IPS-15b (cell line): Measurements from ENCODE around the gene PAFAH2.

Experiments
- H3K27me3 ChIP-seq: one replicate; pipeline ENCODE4 v1.6.1; 2013; ENCODE audit warnings: low read length; ENCODE audit not compliant: control insufficient read depth, insufficient read depth
- H3K36me3 ChIP-seq: one replicate; pipeline ENCODE4 v1.6.1; 2013; ENCODE audit warnings: low read length; ENCODE audit not compliant: control insufficient read depth, insufficient read depth
- H3K4me1 ChIP-seq: one replicate; pipeline ENCODE4 v1.6.1; 2013; ENCODE audit warnings: mild to moderate bottlenecking, low read length; ENCODE audit not compliant: control insufficient read depth, insufficient read depth
- H3K4me3 ChIP-seq: one replicate; pipeline ENCODE4 v1.5.1; 2013; ENCODE audit warnings: low read depth, low read length
- H3K9ac ChIP-seq: one replicate; pipeline ENCODE4 v1.6.1; 2013; ENCODE audit warnings: low read depth, mild to moderate bottlenecking, low read length
- H3K9me3 ChIP-seq: one replicate; pipeline ENCODE4 v1.6.1; 2013; ENCODE audit warnings: mild to moderate bottlenecking, low read length; ENCODE audit not compliant: control insufficient read depth, insufficient read depth

Gene PAFAH2

GRCh38 chr1:26028490-26028980 lies 30.7 kb upstream of the PAFAH2 start:
- peaks cover 6% of the 10 kb centered on the region for H3K27me3 ChIP-seq
- H3K9ac ChIP-seq: no peak overlapping the region
- no peak overlapping the region for H3K4me3 ChIP-seq
- no peaks in the 10 kb centered on the region for H3K4me1 ChIP-seq
- H3K36me3 ChIP-seq: no peaks in the 10 kb centered on the region
- no peaks in the 10 kb centered on the region for H3K9me3 ChIP-seq

GRCh38 chr1:26027716-26028489 lies 30.0 kb upstream of the PAFAH2 start:
- Histone ChIP-seq H3K4me3 (no peak overlapping the region), H3K9me3 (no peaks in the 10 kb centered on the region), H3K27me3 (peaks cover 4% of the 10 kb centered on the region), H3K36me3 (no peaks in the 10 kb centered on the region), H3K9ac (no peak overlapping the region), H3K4me1 (no peaks in the 10 kb centered on the region)

GRCh38 chr1:26025517-26025916 lies 27.7 kb upstream of the PAFAH2 start:
- Histone ChIP-seq H3K27me3 (no peaks in the 10 kb centered on the region), H3K4me1 (peaks cover 4% of the 10 kb centered on the region), H3K9me3 (no peaks in the 10 kb centered on the region), H3K9ac (no peak overlapping the region), H3K4me3 (no peak overlapping the region), H3K36me3 (no peaks in the 10 kb centered on the region)

- Histone ChIP-seq H3K36me3 (no peaks in the 10 kb centered on the region), H3K4me3 (no peak overlapping the region), H3K9me3 (no peaks in the 10 kb centered on the region), H3K9ac (no peak overlapping the region), H3K27me3 (no peaks in the 10 kb centered on the region), H3K4me1 (peaks cover 4% of the 10 kb centered on the region)
Observed at GRCh38 chr1:26025060-26025459, 27.2 kb upstream of the PAFAH2 start.

- H3K9me3 ChIP-seq: no peaks in the 10 kb centered on the region
- H3K27me3 ChIP-seq: no peaks in the 10 kb centered on the region
- H3K9ac ChIP-seq: no peak overlapping the region
- peaks cover 4% of the 10 kb centered on the region for H3K4me1 ChIP-seq
- H3K36me3 ChIP-seq: no peaks in the 10 kb centered on the region
- no peak overlapping the region for H3K4me3 ChIP-seq
Observed at GRCh38 chr1:26023826-26024225, 26.0 kb upstream of the PAFAH2 start.

GRCh38 chr1:26023009-26023408 lies 25.1 kb upstream of the PAFAH2 start:
- Histone ChIP-seq H3K4me1 (peaks cover 4% of the 10 kb centered on the region), H3K36me3 (no peaks in the 10 kb centered on the region), H3K9ac (no peak overlapping the region), H3K27me3 (no peaks in the 10 kb centered on the region), H3K9me3 (no peaks in the 10 kb centered on the region), H3K4me3 (no peak overlapping the region)

GRCh38 chr1:26022404-26022779 lies 24.5 kb upstream of the PAFAH2 start:
- H3K4me1 ChIP-seq: peaks cover 4% of the 10 kb centered on the region
- no peaks in the 10 kb centered on the region for H3K9me3 ChIP-seq
- H3K36me3 ChIP-seq: no peaks in the 10 kb centered on the region
- H3K4me3 ChIP-seq: no peak overlapping the region
- no peak overlapping the region for H3K9ac ChIP-seq
- no peaks in the 10 kb centered on the region for H3K27me3 ChIP-seq

- Histone ChIP-seq H3K4me3 (peak within 1 kb of the TSS; percentile 62), H3K27me3 (no peaks in the 10 kb centered on the region), H3K9ac (peak within 1 kb of the TSS; percentile 49), H3K9me3 (no peaks in the 10 kb centered on the region), H3K36me3 (no peaks in the 10 kb centered on the region), H3K4me1 (peaks cover 4% of the 10 kb centered on the region)
Observed at GRCh38 chr1:26021647-26022403, 24.0 kb upstream of the PAFAH2 start, which contains the start of gene EXTL1. Gene EXTL1 (plus strand): TSS chr1:26021775. CDS start chr1:26022647, 872 bp downstream.

- Histone ChIP-seq H3K4me1 (peaks cover 4% of the 10 kb centered on the region), H3K9me3 (no peaks in the 10 kb centered on the region), H3K27me3 (no peaks in the 10 kb centered on the region), H3K36me3 (no peaks in the 10 kb centered on the region), H3K4me3 (no peak overlapping the region), H3K9ac (no peak overlapping the region)
Observed at GRCh38 chr1:26020941-26021646, 23.2 kb upstream of the PAFAH2 start.

- H3K4me1 ChIP-seq: peaks cover 4% of the 10 kb centered on the region
- H3K4me3 ChIP-seq: no peak overlapping the region
- no peak overlapping the region for H3K9ac ChIP-seq
- H3K27me3 ChIP-seq: no peaks in the 10 kb centered on the region
- H3K36me3 ChIP-seq: no peaks in the 10 kb centered on the region
- H3K9me3 ChIP-seq: no peaks in the 10 kb centered on the region
Observed at GRCh38 chr1:26020330-26020768, 22.5 kb upstream of the PAFAH2 start.

- peaks cover 4% of the 10 kb centered on the region for H3K4me1 ChIP-seq
- H3K9me3 ChIP-seq: no peaks in the 10 kb centered on the region
- H3K27me3 ChIP-seq: no peaks in the 10 kb centered on the region
- H3K9ac ChIP-seq: no peak overlapping the region
- H3K36me3 ChIP-seq: no peaks in the 10 kb centered on the region
- no peak overlapping the region for H3K4me3 ChIP-seq
Observed at GRCh38 chr1:26019641-26020315, 21.9 kb upstream of the PAFAH2 start.
